Colonic mucosa (tissue), 4 donors: ENCODE measurements around the gene NEUROG1. TPM values are rescaled to one million over a fixed set of nuclear protein-coding genes. Genes with fewer than 3 reads are reported as not detected.

Experiments
- DNase-seq: peaks from one replicate; pipeline ENCODE4 v3.0.0-alpha.2; 2020
- H3K27ac ChIP-seq: fragments of 200-600 bp; one replicate; pipeline ENCODE4 v1.8.0; 2021
- H3K27me3 ChIP-seq: fragments of 200-600 bp; one replicate; pipeline ENCODE4 v1.8.0; 2021
- H3K36me3 ChIP-seq: fragments of 200-600 bp; one replicate; pipeline ENCODE4 v1.8.0; 2021
- H3K4me1 ChIP-seq: fragments of 200-600 bp; one replicate; pipeline ENCODE4 v1.8.0; 2021; ENCODE audit warnings: mild to moderate bottlenecking
- H3K4me3 ChIP-seq: fragments of 200-600 bp; one replicate; pipeline ENCODE4 v1.8.0; 2021
- H3K9ac ChIP-seq, 2 donors: one replicate each; pipeline ENCODE4 v1.7.0; 2013; ENCODE audit warnings: control low read depth in 2 of 2, low read depth in 2 of 2, low read length in 2 of 2
- H3K9me3 ChIP-seq: fragments of 200-600 bp; one replicate; pipeline ENCODE4 v1.8.0; 2021
- intact Hi-C: fragments of 100-400 bp; cut with DNase I; formaldehyde crosslinking; loops from one replicate; pipeline ENCODE4 v1.14.1; 2022
- total RNA-seq, 2 donors: library from RNA; stranded (reverse); fragmentation: NEBNext Ultra II Directional in 1 of 2; extraction: Animal tissue kit (Norgen Biotek cat#: 25700) in 1 of 2; gene quantifications; one replicate each; pipeline ENCODE4 v1.2.1, GENCODE V29; 2021
- TF ChIP-seq, protein P1 (sequence below): fragments of 200-600 bp; IDR thresholded peaks from one replicate; pipeline ENCODE4 v1.8.0; 2022; ENCODE audit warnings: antibody characterized with exemption, mild to moderate bottlenecking
- donor health status: healthy.
- donor health status: DM: no; HTN: no; CAD: no.
- donor health status: DM: no; HTN: no; CAD: no.

The NEUROG1 gene
- total RNA-seq, 2 donors from 2014 or later: not detected

DNA sequence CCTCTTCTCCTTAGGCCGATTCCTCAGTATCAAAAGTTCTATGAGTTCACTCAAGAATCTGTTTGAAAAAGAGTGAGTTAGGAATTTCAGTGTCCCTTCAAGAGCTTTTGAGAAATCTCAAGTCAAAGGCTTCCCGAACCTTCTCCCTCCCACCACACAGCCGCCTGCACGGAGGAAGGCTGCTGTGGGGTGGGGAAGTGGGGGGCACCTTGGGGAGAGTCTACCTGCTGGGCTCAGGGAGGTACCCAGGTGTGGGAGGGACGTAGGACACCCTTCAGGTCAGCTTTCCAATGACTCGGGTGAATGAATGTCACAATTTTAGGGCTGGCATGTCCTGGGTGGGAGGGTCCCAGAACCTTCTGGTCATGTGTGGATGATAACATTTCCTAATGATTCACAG, 25.5 kb upstream of the NEUROG1 start:
- DNase-seq: no peak
- Histone ChIP-seq H3K4me3 (no peak overlapping the region), H3K4me1 (peaks cover 5% of the 10 kb centered on the region), H3K9ac (no peak overlapping the region), H3K9me3 (no peaks in the 10 kb centered on the region), H3K27ac (no peak overlapping the region), H3K36me3 (no peaks in the 10 kb centered on the region), H3K27me3 (no peaks in the 10 kb centered on the region)
- TF ChIP-seq, protein P1, sequence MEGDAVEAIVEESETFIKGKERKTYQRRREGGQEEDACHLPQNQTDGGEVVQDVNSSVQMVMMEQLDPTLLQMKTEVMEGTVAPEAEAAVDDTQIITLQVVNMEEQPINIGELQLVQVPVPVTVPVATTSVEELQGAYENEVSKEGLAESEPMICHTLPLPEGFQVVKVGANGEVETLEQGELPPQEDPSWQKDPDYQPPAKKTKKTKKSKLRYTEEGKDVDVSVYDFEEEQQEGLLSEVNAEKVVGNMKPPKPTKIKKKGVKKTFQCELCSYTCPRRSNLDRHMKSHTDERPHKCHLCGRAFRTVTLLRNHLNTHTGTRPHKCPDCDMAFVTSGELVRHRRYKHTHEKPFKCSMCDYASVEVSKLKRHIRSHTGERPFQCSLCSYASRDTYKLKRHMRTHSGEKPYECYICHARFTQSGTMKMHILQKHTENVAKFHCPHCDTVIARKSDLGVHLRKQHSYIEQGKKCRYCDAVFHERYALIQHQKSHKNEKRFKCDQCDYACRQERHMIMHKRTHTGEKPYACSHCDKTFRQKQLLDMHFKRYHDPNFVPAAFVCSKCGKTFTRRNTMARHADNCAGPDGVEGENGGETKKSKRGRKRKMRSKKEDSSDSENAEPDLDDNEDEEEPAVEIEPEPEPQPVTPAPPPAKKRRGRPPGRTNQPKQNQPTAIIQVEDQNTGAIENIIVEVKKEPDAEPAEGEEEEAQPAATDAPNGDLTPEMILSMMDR: no peak
- intact Hi-C loops: loop anchor here (5.0 kb wide), 2 partner anchors 166 to 271 kb away; partner anchors contain the start of gene SLC25A48

DNA sequence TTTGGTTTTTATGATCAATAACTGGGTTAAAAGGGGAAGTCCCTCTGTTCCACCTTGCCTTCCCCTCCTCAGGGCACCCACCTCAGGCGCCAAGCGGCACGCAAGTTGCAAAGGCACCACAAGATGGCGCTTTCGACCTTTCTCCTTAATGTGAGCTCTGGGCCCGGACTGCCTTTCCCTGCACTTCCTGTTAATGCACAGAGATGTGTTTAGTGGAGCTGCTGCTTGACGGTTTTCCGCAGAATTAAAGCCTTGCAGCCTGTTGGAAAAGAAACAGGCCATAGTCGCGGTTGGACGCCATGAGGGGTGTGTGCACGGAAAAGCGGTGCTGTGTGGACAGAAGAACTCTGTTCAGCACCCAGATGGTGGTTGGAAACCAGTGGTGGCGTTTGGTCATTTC, 25.1 kb upstream of the NEUROG1 start:
- H3K9me3 ChIP-seq: no peaks in the 10 kb centered on the region
- no peaks in the 10 kb centered on the region for H3K36me3 ChIP-seq
- H3K27ac ChIP-seq: no peak overlapping the region
- no peaks in the 10 kb centered on the region for H3K27me3 ChIP-seq
- H3K4me3 ChIP-seq: no peak overlapping the region
- TF ChIP-seq, protein P1: peak; percentile 76
- intact Hi-C loops: loop anchor here (5.0 kb wide), 2 partner anchors 166 to 271 kb away; partner anchors contain the start of gene SLC25A48
- DNase-seq: peak; percentile 85
- no peak overlapping the region for H3K9ac ChIP-seq
- H3K4me1 ChIP-seq: peaks cover 5% of the 10 kb centered on the region

DNA sequence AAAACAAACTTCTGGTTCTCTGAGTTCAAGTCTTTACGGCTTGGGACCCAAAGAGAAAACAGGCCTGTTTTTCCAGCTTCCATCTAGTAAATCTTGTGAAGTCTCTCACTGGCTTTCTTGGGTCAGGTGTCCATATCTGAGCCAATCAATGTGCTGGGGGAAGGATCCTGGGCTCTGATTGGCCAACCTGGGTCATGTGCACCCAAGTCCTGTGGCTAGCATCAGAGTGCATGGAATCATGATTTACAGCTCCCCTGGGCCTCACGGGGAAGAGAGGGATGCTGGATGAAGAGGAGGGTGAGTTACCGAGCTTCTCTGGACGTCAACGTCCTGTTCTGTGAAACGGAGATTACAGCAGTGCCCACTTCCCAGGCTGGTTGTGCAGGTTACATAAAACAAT, 23.6 kb upstream of the NEUROG1 start:
- Histone ChIP-seq H3K9ac (no peak overlapping the region), H3K36me3 (no peaks in the 10 kb centered on the region), H3K4me1 (peaks cover 5% of the 10 kb centered on the region), H3K9me3 (no peaks in the 10 kb centered on the region), H3K27ac (no peak overlapping the region), H3K27me3 (no peaks in the 10 kb centered on the region), H3K4me3 (no peak overlapping the region)
- DNase-seq: no peak
- intact Hi-C loops: no loop called here
- TF ChIP-seq, protein P1: no peak

DNA sequence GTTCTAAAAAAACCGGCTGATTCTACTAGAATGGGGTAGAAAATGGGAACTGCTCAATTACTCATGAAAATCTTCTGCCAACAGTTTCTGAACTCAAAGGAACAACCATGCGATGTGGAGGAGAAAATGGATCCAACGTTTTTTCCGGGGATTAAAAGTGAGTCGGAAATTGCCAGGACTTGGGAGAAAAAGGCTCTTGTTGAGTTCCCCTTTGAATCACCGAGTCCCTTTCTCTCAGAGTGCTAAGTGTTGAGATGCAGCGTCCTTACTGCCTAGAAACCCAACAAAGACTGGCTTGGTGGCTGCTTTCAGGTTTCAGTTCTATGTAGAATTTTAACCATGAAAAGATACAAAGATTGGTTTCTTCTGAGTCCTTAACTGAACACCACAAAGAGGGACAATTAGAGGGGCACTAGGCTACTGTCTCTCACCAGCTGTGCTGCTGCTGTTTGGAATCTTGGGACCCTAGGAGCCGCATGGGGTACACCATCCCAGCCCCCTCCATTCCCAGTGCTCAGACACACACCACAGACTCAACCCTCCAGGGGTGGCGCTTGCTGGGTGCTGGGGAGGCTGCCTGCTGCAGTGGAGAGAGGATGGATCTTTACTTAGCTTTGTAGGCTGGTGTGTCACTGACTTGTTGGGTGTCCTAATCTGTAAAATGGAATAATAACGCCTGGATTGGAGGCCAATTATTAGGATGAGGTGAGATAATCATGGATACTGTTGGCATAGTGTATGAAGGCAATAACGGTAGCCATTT, 21.5 kb upstream of the NEUROG1 start:
- Histone ChIP-seq H3K4me3 (no peak overlapping the region), H3K9ac (no peak overlapping the region), H3K27ac (no peak overlapping the region), H3K27me3 (no peaks in the 10 kb centered on the region), H3K4me1 (peaks cover 5% of the 10 kb centered on the region), H3K9me3 (no peaks in the 10 kb centered on the region), H3K36me3 (no peaks in the 10 kb centered on the region)
- TF ChIP-seq, protein P1: no peak
- DNase-seq: no peak
- intact Hi-C loops: no loop called here

DNA sequence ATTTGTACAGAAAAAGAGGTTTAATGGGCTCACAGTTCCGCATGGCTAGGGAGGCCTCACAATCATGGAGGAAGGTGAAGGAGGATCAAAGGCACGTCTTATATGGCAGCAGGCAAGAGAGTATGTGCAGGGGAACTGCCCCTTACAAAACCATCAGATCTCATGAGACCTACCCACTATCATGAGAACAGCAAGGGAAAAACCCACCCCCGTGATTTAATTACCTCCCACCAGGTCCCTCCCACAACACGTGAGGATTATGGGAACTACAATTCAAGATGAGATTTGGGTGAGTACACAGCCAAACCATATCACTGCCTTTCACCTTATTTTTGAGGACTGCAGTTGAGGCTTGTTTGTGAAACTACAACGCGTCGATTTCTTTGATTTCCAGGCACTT, 20.9 kb upstream of the NEUROG1 start:
- intact Hi-C loops: no loop called here
- Histone ChIP-seq H3K4me3 (no peak overlapping the region), H3K9me3 (no peaks in the 10 kb centered on the region), H3K4me1 (peaks cover 5% of the 10 kb centered on the region), H3K9ac (no peak overlapping the region), H3K27me3 (no peaks in the 10 kb centered on the region), H3K27ac (no peak overlapping the region), H3K36me3 (no peaks in the 10 kb centered on the region)
- TF ChIP-seq, protein P1: no peak
- no peak for DNase-seq
